Measurements from ENCODE around the gene CRB3.

- TF ChIP-seq CTCF (IDR thresholded peaks at IDR 0.05) = no peak
- no peak for TF ChIP-seq POLR2A (IDR thresholded peaks at IDR 0.05)
- no peak for TF ChIP-seq POLR2AphosphoS5 (IDR thresholded peaks at IDR 0.05)
- TF ChIP-seq EP300 (IDR thresholded peaks at IDR 0.05) = no peak
Measured at GRCh38 chr19:6467384-6467783, 3.3 kb downstream of the CRB3 start.
